Subcutaneous abdominal adipose tissue (tissue), 5 donors: ENCODE results near the gene SACM1L.

Source experiments
- H3K27ac ChIP-seq: one replicate; pipeline ENCODE4 v1.7.0; 2013; ENCODE audit warnings: low read depth, mild to moderate bottlenecking, inconsistent platforms, low read length, moderate library complexity
- H3K27me3 ChIP-seq, 5 donors: one replicate each; pipeline ENCODE4 v1.7.0; 2013; ENCODE audit warnings: low read length in 5 of 5, inconsistent platforms in 1 of 5; ENCODE audit not compliant: control insufficient read depth in 5 of 5, insufficient read depth in 4 of 5
- H3K36me3 ChIP-seq, 5 donors: one replicate each; pipeline ENCODE4 v1.7.0; 2013; ENCODE audit warnings: low read length in 5 of 5; ENCODE audit not compliant: control insufficient read depth in 5 of 5, insufficient read depth in 5 of 5
- H3K4me1 ChIP-seq, 5 donors: one replicate each; pipeline ENCODE4 v1.7.0; 2013; ENCODE audit warnings: low read length in 5 of 5, mild to moderate bottlenecking in 3 of 5, moderate library complexity in 1 of 5; ENCODE audit not compliant: control insufficient read depth in 5 of 5, insufficient read depth in 5 of 5
- H3K4me3 ChIP-seq, 5 donors: one replicate each; pipeline ENCODE4 v1.7.0; 2013; ENCODE audit warnings: low read length in 5 of 5, low read depth in 1 of 5
- H3K9ac ChIP-seq, 5 donors: one replicate each; pipeline ENCODE4 v1.7.0; 2013; ENCODE audit warnings: low read length in 5 of 5, mild to moderate bottlenecking in 4 of 5, moderate library complexity in 3 of 5
- H3K9me3 ChIP-seq, 5 donors: one replicate each; pipeline ENCODE4 v1.7.0; 2013; ENCODE audit warnings: low read length in 5 of 5; ENCODE audit not compliant: control insufficient read depth in 5 of 5
- donor health status: healthy.
- donor health status: healthy.
- donor health status: healthy.
- donor health status: healthy.
- donor health status: healthy.

SACM1L gene

DNA sequence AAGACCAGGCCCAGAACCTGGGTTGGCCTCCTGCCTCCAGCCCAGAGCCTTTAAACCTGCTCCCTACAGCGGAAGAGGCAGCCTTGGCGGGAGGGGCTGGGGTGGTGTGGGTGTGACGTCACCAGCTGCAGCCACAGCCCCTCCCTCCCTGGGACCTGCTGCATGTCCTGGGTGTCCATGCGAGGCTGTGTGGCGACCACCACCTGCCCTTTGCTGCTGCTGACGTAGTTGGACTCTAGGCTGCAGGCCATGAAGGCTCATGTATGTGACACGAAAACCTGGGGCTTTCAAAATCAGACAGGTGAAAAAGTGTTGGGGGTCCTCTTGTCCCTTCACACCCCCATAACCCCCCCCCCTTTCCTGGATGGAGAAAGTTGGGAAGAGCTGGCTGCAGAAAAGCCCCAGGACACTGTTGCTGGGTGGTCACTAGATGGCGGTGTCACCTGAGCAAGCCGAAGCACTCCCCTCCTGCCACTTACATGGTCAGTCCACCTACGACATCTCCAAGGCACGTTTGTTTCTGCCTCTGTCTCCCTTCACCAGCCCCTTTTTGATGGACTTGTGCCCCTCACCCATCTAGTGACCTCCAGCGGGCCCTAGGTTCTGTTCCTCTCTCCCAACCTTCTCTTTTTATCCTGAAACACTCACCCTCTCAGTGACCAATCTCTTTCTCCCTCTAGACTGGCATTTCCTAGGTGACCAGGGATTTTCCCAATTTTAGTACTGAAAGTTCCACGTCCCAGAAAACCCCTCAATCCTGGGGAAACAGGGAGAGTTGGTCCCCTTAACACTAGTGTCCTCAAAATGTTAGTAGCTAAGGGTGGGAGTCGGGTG, 71.9 kb downstream of the SACM1L start:
- Histone ChIP-seq H3K9me3 (no peaks in the 10 kb centered on the region), H3K36me3 (no peaks in the 10 kb centered on the region), H3K27ac (no peak overlapping the region), H3K9ac (peak overlapping the region in 1 of 5 donors; percentile 13), H3K27me3 (peaks cover 0 to 17% (median 10%) of the 10 kb centered on the region in 5 donors), H3K4me3 (no peak overlapping the region), H3K4me1 (no peaks in the 10 kb centered on the region)

DNA sequence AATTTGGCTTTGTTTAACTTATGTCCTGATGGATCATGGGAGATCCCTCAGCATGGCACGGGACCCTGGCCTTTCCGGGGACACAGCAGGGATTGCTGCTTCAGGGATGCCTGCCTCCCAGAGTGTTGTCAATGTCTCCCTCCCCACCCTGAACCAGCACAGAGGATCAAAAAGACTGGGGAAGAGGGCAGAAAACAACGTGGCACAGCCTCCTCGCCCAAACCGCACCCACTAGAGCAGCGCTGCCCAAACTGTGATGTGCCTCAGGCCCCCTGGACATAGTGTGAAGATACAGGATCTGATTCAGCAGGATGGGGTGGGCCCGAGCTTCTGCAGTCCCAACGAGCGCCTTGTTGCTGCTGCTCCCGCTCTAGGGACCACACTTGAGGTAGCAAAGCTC, 72.6 kb downstream of the SACM1L start:
- Histone ChIP-seq H3K9ac (no peak overlapping the region), H3K9me3 (no peaks in the 10 kb centered on the region), H3K27me3 (peaks cover 0 to 17% (median 10%) of the 10 kb centered on the region in 5 donors), H3K4me3 (no peak overlapping the region), H3K27ac (no peak overlapping the region), H3K4me1 (no peaks in the 10 kb centered on the region), H3K36me3 (no peaks in the 10 kb centered on the region)

DNA sequence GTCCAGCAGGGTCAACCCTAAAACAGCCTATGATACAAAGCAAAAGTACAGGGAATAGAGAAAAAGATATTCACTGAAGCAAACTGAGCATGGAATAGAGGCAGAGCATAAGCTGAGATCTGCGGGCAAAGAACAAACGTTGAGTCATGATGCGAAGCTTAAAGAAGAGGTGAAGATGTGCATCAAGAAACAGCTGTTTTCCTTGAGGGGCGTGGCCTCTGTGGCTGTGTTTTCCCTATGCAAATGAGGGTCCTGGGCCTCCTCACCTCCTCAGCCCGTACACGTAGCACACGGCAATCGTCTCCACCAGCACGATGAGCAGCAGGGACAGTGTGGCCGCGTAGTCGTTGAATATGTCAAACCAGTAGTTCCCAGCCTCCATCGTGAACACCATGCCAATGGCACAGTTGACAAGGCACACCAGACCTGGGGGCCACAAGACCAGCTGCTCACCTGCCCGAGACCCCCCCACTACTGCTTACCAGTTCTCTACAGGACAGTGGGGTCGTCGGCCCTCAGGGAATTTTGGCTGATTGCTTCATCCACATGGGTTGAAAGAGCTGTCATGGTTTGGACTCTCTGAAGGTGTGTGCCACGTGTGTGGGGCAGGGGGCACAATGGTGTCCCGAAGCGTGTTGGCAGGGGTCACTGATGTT, 73.6 kb downstream of the SACM1L start:
- Histone ChIP-seq H3K27ac (no peak overlapping the region), H3K27me3 (peaks cover 0 to 17% (median 10%) of the 10 kb centered on the region in 5 donors), H3K4me3 (no peak overlapping the region), H3K36me3 (no peaks in the 10 kb centered on the region), H3K4me1 (no peaks in the 10 kb centered on the region), H3K9me3 (no peaks in the 10 kb centered on the region), H3K9ac (no peak overlapping the region)

DNA sequence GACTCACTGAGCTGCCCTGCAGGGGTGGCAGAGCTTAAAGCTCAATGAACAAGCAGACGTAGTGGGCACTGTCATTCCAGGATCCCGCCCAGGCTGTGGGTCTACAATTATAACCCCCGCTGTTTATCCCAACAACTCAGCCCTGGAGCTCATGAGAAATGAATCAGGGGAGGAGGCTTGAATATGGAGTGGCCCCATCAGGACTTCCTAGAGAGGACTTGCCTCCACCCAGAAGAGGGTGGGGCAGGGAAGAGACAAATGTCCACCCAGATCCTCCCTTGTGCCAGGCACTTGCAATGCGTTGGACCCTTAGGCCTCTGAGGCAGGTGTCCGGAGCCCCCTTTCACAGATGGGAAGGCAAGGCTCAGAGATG, 74.1 kb downstream of the SACM1L start:
- Histone ChIP-seq H3K4me3 (no peak overlapping the region), H3K4me1 (no peaks in the 10 kb centered on the region), H3K9me3 (no peaks in the 10 kb centered on the region), H3K27me3 (peaks cover 0 to 17% (median 10%) of the 10 kb centered on the region in 5 donors), H3K36me3 (no peaks in the 10 kb centered on the region), H3K9ac (no peak overlapping the region), H3K27ac (no peak overlapping the region)

DNA sequence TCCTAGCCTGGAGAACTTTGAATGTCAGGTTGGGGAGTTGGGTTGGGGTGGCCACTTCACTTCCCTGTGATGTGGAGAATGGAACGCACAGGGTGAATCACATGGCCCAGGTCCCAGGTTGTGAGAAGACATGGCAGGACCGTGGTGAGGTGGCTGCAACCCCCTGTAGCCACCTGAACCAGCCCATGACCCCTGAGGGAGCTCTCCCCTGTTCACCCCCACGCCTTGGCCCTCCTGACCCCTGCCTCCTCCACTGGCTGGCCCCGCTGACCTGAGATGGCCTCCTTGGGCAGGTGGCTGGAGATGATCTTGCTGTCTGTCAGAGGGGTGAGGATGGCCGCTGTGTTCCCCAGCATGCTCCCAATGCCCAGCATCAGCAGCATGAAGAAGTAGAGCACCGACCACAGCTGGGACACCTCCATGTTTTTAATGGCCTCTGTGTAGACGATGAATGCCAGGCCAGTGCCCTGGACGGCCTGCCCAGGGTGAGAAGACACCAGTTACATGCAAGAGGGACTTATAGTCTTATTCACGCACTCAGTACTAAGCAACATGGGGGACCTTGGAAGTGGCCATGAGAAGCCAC, 76.2 kb downstream of the SACM1L start:
- Histone ChIP-seq H3K9me3 (no peaks in the 10 kb centered on the region), H3K9ac (no peak overlapping the region)

DNA sequence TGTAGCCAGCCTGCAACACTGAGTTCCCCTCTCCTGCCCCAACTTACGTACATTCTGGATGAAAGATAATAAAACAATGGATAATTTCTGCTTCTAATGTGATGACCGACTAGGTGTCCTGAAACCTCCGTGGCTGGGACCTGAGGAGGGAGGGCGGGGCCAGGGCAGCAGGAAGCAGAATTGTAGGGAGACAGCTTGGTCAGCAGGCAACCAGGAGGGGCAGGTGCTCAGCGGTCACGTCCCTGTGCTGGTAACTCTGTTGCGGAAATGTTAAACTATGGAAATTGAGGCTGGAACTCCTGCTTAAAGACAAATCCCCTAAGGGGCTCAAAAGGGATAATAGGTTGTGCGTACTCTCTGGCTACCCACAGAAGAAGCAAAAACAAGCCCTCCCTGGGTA, 76.8 kb downstream of the SACM1L start:
- Histone ChIP-seq H3K4me3 (no peak overlapping the region), H3K36me3 (no peaks in the 10 kb centered on the region), H3K9me3 (no peaks in the 10 kb centered on the region), H3K9ac (no peak overlapping the region), H3K27me3 (peaks cover 0 to 11% (median 9%) of the 10 kb centered on the region in 5 donors), H3K4me1 (no peaks in the 10 kb centered on the region), H3K27ac (no peak overlapping the region)

More for the DNA sequence above, 76.2 kb downstream of the SACM1L start:
- no peaks in the 10 kb centered on the region for H3K4me1 ChIP-seq
- peaks cover 0 to 11% (median 8%) of the 10 kb centered on the region in 5 donors for H3K27me3 ChIP-seq
- H3K4me3 ChIP-seq = no peak overlapping the region
- H3K36me3 ChIP-seq = no peaks in the 10 kb centered on the region
- no peak overlapping the region for H3K27ac ChIP-seq

DNA sequence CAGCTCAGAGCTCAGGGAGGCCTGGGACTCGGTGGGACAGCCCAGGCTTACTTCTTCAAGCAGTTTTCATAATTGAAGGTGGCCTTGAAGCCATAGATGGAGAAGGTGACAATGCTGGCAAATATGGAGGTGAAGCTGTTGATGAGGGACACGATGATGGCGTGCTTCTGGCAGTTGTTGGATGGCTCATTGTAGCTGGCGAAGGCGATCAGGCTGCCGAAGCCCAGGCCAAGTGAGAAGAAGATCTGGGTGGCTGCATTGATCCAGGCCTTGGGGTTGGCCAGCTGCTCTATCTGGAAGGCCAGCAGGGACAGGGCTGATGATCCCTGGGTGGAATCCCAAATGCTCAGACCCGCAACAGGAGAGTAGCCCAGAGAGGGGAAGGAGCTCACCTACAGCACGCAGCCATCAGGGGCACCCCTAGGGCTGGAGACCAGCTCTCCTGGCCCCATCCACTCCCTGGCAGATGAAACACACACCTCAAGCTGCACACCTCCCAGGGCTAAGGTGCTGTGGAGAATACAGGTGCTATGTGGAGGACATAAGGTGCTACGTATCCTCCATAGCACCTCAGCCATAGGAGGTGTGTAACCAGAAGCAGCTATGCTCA, 82.1 kb downstream of the SACM1L start:
- no peaks in the 10 kb centered on the region for H3K4me1 ChIP-seq
- H3K9ac ChIP-seq = no peak overlapping the region
- no peak overlapping the region for H3K4me3 ChIP-seq
- H3K27ac ChIP-seq = no peak overlapping the region
- H3K27me3 ChIP-seq = peaks cover 0 to 11% (median 6%) of the 10 kb centered on the region in 5 donors
- H3K36me3 ChIP-seq = no peaks in the 10 kb centered on the region
- H3K9me3 ChIP-seq = no peaks in the 10 kb centered on the region

DNA sequence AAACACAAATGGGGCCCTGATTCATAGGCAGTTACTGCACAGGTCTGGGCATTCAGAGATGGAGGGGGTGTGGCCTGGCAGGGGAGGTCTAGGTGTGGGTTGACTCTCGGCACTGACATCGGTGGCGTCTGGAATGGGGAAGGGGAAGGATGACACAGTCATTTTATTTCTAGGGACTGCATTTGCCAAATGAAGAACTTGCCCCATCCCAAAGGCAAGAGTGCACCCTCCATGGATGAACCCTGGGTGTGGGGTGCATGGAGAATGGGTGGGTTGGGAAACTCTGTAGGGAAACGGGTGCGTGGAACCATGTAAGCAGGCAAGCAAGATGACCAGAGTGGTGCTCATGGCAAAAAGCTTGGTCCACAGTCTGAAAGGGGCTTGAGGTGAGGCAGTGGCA, 82.6 kb downstream of the SACM1L start:
- no peaks in the 10 kb centered on the region for H3K9me3 ChIP-seq
- H3K27ac ChIP-seq = no peak overlapping the region
- peaks cover 0 to 11% (median 6%) of the 10 kb centered on the region in 5 donors for H3K27me3 ChIP-seq
- H3K36me3 ChIP-seq = no peaks in the 10 kb centered on the region
- no peaks in the 10 kb centered on the region for H3K4me1 ChIP-seq
- no peak overlapping the region for H3K9ac ChIP-seq
- no peak overlapping the region for H3K4me3 ChIP-seq

DNA sequence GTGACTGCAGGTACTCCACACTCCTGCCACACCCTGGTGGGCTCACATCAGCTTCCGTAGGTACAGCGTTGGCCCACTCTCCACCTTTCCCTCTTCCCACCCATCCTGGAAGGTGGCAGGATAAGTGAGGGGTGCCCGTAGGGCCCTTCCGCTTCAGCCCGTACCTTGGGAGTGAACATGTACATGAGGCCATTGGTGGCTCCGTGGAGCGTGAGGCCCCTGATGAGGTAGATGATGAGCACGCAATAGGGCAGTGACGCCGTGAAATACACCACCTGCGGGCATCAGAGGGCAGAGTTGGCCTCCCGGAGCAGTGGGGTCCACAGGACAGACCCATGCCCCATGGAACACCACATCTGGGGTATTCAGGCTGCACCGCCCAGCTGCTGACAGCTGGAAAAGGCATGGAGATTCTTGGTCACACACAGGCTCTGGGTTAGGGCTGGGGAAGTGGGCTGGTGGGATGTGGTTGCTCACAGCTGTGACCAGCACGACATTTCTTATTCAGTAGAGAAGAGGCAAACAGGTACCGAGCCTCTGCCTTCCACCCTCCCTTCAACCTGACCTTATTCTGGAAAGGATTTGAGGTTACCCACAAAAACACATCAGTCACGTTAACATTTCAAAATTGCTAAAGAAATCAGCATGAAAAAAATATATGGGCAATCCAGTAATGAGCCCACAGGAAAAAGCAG, 83.3 kb downstream of the SACM1L start:
- H3K27ac ChIP-seq = no peak overlapping the region
- H3K9ac ChIP-seq = no peak overlapping the region

More for the DNA sequence above, 83.3 kb downstream of the SACM1L start:
- H3K9me3 ChIP-seq = no peaks in the 10 kb centered on the region
- no peaks in the 10 kb centered on the region for H3K4me1 ChIP-seq
- no peaks in the 10 kb centered on the region for H3K36me3 ChIP-seq
- no peak overlapping the region for H3K4me3 ChIP-seq
- H3K27me3 ChIP-seq = peaks cover 0 to 11% (median 6%) of the 10 kb centered on the region in 5 donors
